Liver (tissue), 9 donors: ENCODE results near the gene CLCA1. TPM values are rescaled to one million over a fixed set of nuclear protein-coding genes. Genes with fewer than 3 reads are reported as not detected.
A peak's percentile ranks its signal among the peaks of the same experiment; 100 is the strongest.

ENCODE experiments used
- DNase-seq: peaks from one replicate; pipeline ENCODE4 v3.0.0-alpha.2; 2017; ENCODE audit warnings: low spot score
- H3K27ac ChIP-seq, 2 donors: one replicate each; pipeline ENCODE4 v1.7.0; 2013; ENCODE audit warnings: inconsistent platforms in 2 of 2, low read length in 2 of 2, control low read depth in 1 of 2, low read depth in 1 of 2, mild to moderate bottlenecking in 1 of 2
- H3K27me3 ChIP-seq, 4 donors: one replicate each; pipeline versions ENCODE4 v1.6.1 to v1.7.0; 2013; ENCODE audit warnings: low read length in 3 of 4, inconsistent platforms in 1 of 4, mild to moderate bottlenecking in 1 of 4, moderate library complexity in 1 of 4; ENCODE audit not compliant: control insufficient read depth in 4 of 4, insufficient read depth in 4 of 4
- H3K36me3 ChIP-seq, 4 donors: one replicate each; pipeline versions ENCODE4 v1.6.1 to v1.7.0; 2013; ENCODE audit warnings: low read length in 3 of 4, mild to moderate bottlenecking in 3 of 4, low read depth in 1 of 4, moderate library complexity in 1 of 4; ENCODE audit not compliant: control insufficient read depth in 4 of 4, insufficient read depth in 3 of 4
- H3K4me1 ChIP-seq, 4 donors: one replicate each; pipeline versions ENCODE4 v1.6.1 to v1.7.0; 2013; ENCODE audit warnings: low read length in 3 of 4, mild to moderate bottlenecking in 3 of 4, moderate library complexity in 1 of 4; ENCODE audit not compliant: control insufficient read depth in 4 of 4, insufficient read depth in 4 of 4
- H3K4me3 ChIP-seq, 3 donors: one replicate each; pipeline versions ENCODE4 v1.6.1 to v1.7.0; 2013; ENCODE audit warnings: low read length in 3 of 3, control low read depth in 1 of 3, low read depth in 1 of 3, mild to moderate bottlenecking in 1 of 3
- H3K9ac ChIP-seq, 2 donors: one replicate each; pipeline ENCODE4 v1.7.0; 2013; ENCODE audit warnings: low read length in 2 of 2, mild to moderate bottlenecking in 2 of 2, moderate library complexity in 2 of 2, control low read depth in 1 of 2, low read depth in 1 of 2
- H3K9me3 ChIP-seq, 4 donors: one replicate each; pipeline versions ENCODE4 v1.6.1 to v1.7.0; 2013; ENCODE audit warnings: low read length in 3 of 4; ENCODE audit not compliant: control insufficient read depth in 4 of 4
- CTCF ChIP-seq: fragments of 150-350 bp; IDR thresholded peaks from 2 replicates; pipeline ENCODE4 v1.5.1; 2017; ENCODE audit warnings: improper control_type of control experiment, low read depth, low read length; ENCODE audit not compliant: missing input control
- EGR1 ChIP-seq, 2 donors: IDR thresholded peaks; 2 replicates each; pipeline ENCODE4 v1.6.1; 2016 to 2018; ENCODE audit warnings: antibody characterized with exemption in 2 of 2, low read depth in 2 of 2
- FOXA1 ChIP-seq: IDR thresholded peaks from 2 replicates; pipeline ENCODE4 v1.6.1; 2016; ENCODE audit warnings: antibody characterized with exemption
- FOXA2 ChIP-seq: IDR thresholded peaks from 2 replicates; pipeline ENCODE4 v1.6.1; 2016; ENCODE audit warnings: antibody characterized with exemption
- GABPA ChIP-seq, 2 donors: IDR thresholded peaks in 1 of 2; conservative IDR thresholded peaks in 1 of 2; 2 replicates each; pipeline ENCODE4 v1.6.1; 2016; ENCODE audit warnings: antibody characterized with exemption in 2 of 2, mild to moderate bottlenecking in 1 of 2, moderate library complexity in 1 of 2
- HNF4G ChIP-seq: IDR thresholded peaks from 2 replicates; pipeline ENCODE4 v1.6.1; 2016; ENCODE audit warnings: antibody characterized with exemption
- RAD21 ChIP-seq, 2 donors: IDR thresholded peaks; 2 replicates each; pipeline ENCODE4 v1.6.1; 2016; ENCODE audit warnings: antibody characterized with exemption in 2 of 2, mild to moderate bottlenecking in 2 of 2
- RXRA ChIP-seq, 2 donors: IDR thresholded peaks; 2 replicates each; pipeline ENCODE4 v1.6.1; 2017 to 2018; ENCODE audit warnings: antibody characterized with exemption in 2 of 2, mild to moderate bottlenecking in 1 of 2
- SP1 ChIP-seq: IDR thresholded peaks from 2 replicates; pipeline ENCODE4 v1.6.1; 2018; ENCODE audit warnings: antibody characterized with exemption, mild to moderate bottlenecking
- TAF1 ChIP-seq: conservative IDR thresholded peaks from 2 replicates; pipeline ENCODE4 v1.6.1; 2016; ENCODE audit warnings: antibody characterized with exemption, mild to moderate bottlenecking
- YY1 ChIP-seq: IDR thresholded peaks from 2 replicates; pipeline ENCODE4 v1.6.1; 2016; ENCODE audit warnings: antibody characterized with exemption, mild to moderate bottlenecking
- WGBS: extraction: QIAGEN DNeasy Blood & Tissue Kit; methylation state at CpG from one replicate; pipeline ENCODE4 v1.1.7; 2013; 5-methylcytosine and 5-hydroxymethylcytosine counted together
- polyA plus RNA-seq, 2 donors: library from polyadenylated mRNA; stranded (reverse) in 1 of 2; unstranded in 1 of 2; fragments of 200-250 nt in 1 of 2; fragments of >200 nt in 1 of 2; fragmentation: Nextera tagmentation in 1 of 2; extraction: Ambion mirVana in 1 of 2; gene quantifications; one replicate each; pipeline versions ENCODE4 v1.2.1 to v1.2.3, GENCODE V29; 2013 to 2015
- total RNA-seq, 2 donors: library from RNA; depleted of rRNA; stranded (reverse); fragments of >200 nt; gene quantifications; one replicate each; pipeline ENCODE4 v1.2.3, GENCODE V29; 2014
- TF ChIP-seq, protein P1 (sequence below): IDR thresholded peaks from 2 replicates; pipeline ENCODE4 v1.6.1; 2016; ENCODE audit warnings: antibody characterized with exemption
- TF ChIP-seq, protein P2 (sequence below): IDR thresholded peaks from 2 replicates; pipeline ENCODE4 v1.6.1; 2016; ENCODE audit warnings: antibody characterized with exemption
- TF ChIP-seq, protein P3 (sequence below): IDR thresholded peaks from 2 replicates; pipeline ENCODE4 v1.6.1; 2016; ENCODE audit warnings: antibody characterized with exemption
- donor health status: healthy.
- donor health status: healthy.
- donor health status: healthy.
- donor health status: healthy.
- donor health status: healthy.

Gene CLCA1
- total and polyA plus RNA-seq, 4 donors = not detected

DNA sequence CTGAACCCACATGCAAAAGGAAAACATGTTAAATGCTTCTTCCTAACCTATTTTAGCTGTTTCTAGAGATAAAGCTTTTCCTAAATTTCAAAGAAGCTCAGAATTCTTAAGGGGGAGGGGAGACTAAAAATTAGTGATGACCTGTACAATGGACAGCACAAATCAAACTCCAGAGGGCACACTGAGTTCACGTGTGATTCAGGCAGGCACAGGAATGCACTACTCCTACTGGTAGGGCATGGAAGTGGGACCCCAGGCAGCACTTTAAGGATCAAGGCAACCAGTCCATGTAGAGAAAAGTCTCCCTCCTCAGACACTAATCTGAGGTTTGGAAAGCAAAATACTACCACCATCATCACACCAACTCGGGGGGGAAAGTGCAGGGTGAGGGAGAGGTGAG lies 46.9 kb downstream of the CLCA1 start:
- Histone ChIP-seq H3K9ac (no peak overlapping the region), H3K36me3 (no peaks in the 10 kb centered on the region), H3K27me3 (no peaks in the 10 kb centered on the region), H3K4me3 (no peak overlapping the region), H3K27ac (no peak overlapping the region), H3K9me3 (no peaks in the 10 kb centered on the region), H3K4me1 (no peaks in the 10 kb centered on the region)
- 53% methylated on average over 2 of the region's 2 CpGs for WGBS
- DNase-seq = no peak
- TF ChIP-seq CTCF (peak; percentile 18), FOXA1 (no peak), RAD21 (IDR thresholded peaks at IDR 0.05) (peak in 1 of 2 donors; percentile 41), RXRA (IDR thresholded peaks at IDR 0.05) (peak in 1 of 2 donors; percentile 7)

GRCh38 chr1:86516335-86516734 lies 47.6 kb downstream of the CLCA1 start:
- Histone ChIP-seq H3K9ac (no peak overlapping the region), H3K27ac (no peak overlapping the region), H3K36me3 (no peaks in the 10 kb centered on the region), H3K9me3 (no peaks in the 10 kb centered on the region), H3K4me3 (no peak overlapping the region), H3K4me1 (no peaks in the 10 kb centered on the region), H3K27me3 (no peaks in the 10 kb centered on the region)
- no peak for DNase-seq
- TF ChIP-seq SP1 (no peak), GABPA (IDR thresholded peaks at IDR 0.05 in 1 of 2, conservative IDR thresholded peaks at IDR 0.05 in 1 of 2) (no peak), CTCF (no peak), YY1 (no peak), FOXA1 (no peak), HNF4G (no peak), FOXA2 (no peak)
- TF ChIP-seq, protein P1, sequence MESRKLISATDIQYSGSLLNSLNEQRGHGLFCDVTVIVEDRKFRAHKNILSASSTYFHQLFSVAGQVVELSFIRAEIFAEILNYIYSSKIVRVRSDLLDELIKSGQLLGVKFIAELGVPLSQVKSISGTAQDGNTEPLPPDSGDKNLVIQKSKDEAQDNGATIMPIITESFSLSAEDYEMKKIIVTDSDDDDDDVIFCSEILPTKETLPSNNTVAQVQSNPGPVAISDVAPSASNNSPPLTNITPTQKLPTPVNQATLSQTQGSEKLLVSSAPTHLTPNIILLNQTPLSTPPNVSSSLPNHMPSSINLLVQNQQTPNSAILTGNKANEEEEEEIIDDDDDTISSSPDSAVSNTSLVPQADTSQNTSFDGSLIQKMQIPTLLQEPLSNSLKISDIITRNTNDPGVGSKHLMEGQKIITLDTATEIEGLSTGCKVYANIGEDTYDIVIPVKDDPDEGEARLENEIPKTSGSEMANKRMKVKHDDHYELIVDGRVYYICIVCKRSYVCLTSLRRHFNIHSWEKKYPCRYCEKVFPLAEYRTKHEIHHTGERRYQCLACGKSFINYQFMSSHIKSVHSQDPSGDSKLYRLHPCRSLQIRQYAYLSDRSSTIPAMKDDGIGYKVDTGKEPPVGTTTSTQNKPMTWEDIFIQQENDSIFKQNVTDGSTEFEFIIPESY = no peak
- TF ChIP-seq, protein P2, sequence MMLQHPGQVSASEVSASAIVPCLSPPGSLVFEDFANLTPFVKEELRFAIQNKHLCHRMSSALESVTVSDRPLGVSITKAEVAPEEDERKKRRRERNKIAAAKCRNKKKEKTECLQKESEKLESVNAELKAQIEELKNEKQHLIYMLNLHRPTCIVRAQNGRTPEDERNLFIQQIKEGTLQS = no peak
- WGBS = 94% methylated on average over 1 of the region's 1 CpG

- WGBS = 62% methylated on average over 1 of the region's 1 CpG
- DNase-seq = no peak
- no peaks in the 10 kb centered on the region for H3K4me1 ChIP-seq
- H3K9me3 ChIP-seq = no peaks in the 10 kb centered on the region
- H3K4me3 ChIP-seq = no peak overlapping the region
- H3K36me3 ChIP-seq = no peaks in the 10 kb centered on the region
- H3K27me3 ChIP-seq = no peaks in the 10 kb centered on the region
- TF ChIP-seq CTCF (no peak), EGR1 (IDR thresholded peaks at IDR 0.05; ENCODE audit: low read depth in 2 of 2) (no peak), FOXA1 (no peak), RAD21 (IDR thresholded peaks at IDR 0.05) (no peak), YY1 (no peak), TAF1 (no peak), SP1 (no peak)
- TF ChIP-seq, protein P1 = no peak
- TF ChIP-seq, protein P3, sequence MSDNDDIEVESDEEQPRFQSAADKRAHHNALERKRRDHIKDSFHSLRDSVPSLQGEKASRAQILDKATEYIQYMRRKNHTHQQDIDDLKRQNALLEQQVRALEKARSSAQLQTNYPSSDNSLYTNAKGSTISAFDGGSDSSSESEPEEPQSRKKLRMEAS = no peak
- TF ChIP-seq, protein P2 = no peak
- H3K27ac ChIP-seq = no peak overlapping the region
- H3K9ac ChIP-seq = no peak overlapping the region
Measured at GRCh38 chr1:86517336-86517735, 48.6 kb downstream of the CLCA1 start.
